GM21423 (cell line): ENCODE measurements around the gene RFK.

ENCODE experiments used
- ATAC-seq: cut with Tn5 transposase; IDR thresholded peaks from one replicate; pipeline ENCODE4 v1.9.1; 2021; ENCODE audit warnings: mild to moderate bottlenecking, moderate library complexity; ENCODE audit not compliant: unreplicated experiment

RFK gene

DNA sequence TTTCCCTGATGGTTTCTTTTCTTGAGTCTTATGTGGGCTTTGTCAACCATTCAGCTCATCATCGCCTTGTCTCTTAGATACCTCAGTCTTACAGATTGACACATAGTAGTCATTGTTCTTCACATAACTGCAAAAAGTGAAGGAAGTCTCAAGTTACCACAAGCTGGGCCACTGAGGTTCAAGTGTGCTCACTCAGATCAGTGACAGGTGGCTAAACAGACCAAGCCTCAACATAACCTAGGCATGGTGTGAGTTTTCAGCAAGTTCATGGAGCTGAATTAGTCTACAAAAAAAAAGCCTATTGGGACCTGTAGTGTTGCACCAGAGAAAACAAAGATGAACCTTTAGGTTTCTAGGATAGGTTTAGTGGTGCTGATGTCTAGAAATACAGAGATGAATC lies 58.2 kb downstream of the RFK start:
- no peak for ATAC-seq
